Keratinocyte (primary cell): Measurements from ENCODE around the gene CAPRIN2. TPM values are rescaled to one million over a fixed set of nuclear protein-coding genes. Genes with fewer than 3 reads are reported as not detected.

Experiments used
- DNase-seq: peaks from one replicate; pipeline ENCODE4 v3.0.0-alpha.2; 2011; ENCODE audit warnings: low read depth, missing footprints, low spot score
- FAIRE-seq: peaks from 2 replicates; lab custom pipeline; 2011; peaks lifted over from hg19 to GRCh38; lab: Jason Lieb, UNC
- H2AFZ ChIP-seq: 2 replicates; pipeline ENCODE4 v1.6.0; 2012; ENCODE audit warnings: low read length, control low read depth, inconsistent platforms; ENCODE audit not compliant: control insufficient read depth
- H3K27ac ChIP-seq: 2 replicates; pipeline ENCODE4 v1.5.1; 2011; ENCODE audit warnings: low read length; ENCODE audit not compliant: control insufficient read depth, insufficient read depth
- H3K27me3 ChIP-seq: 3 replicates; pipeline ENCODE4 v1.6.0; 2011; ENCODE audit warnings: low read length; ENCODE audit not compliant: control insufficient read depth, insufficient read depth; ENCODE audit errors: extremely low read depth
- H3K36me3 ChIP-seq, 2 experiments: 2 replicates in 1 of 2; 3 replicates in 1 of 2; pipeline ENCODE4 v1.5.1; 2011; ENCODE audit warnings: low read length in 2 of 2, mild to moderate bottlenecking in 1 of 2; ENCODE audit not compliant: control insufficient read depth in 2 of 2, insufficient read depth in 2 of 2; ENCODE audit errors: extremely low read depth in 1 of 2
- H3K4me1 ChIP-seq: 3 replicates; pipeline ENCODE4 v1.5.1; 2011; ENCODE audit warnings: low read length; ENCODE audit not compliant: control insufficient read depth, insufficient read depth; ENCODE audit errors: extremely low read depth
- H3K4me2 ChIP-seq: 3 replicates; pipeline ENCODE4 v1.6.0; 2011; ENCODE audit warnings: low read depth, low read length; ENCODE audit not compliant: control insufficient read depth, insufficient read depth; ENCODE audit errors: extremely low read depth
- H3K4me3 ChIP-seq, 3 experiments: fragments of 200-600 bp in 1 of 3; sonication (generic) in 1 of 3; 2 replicates in 2 of 3; 3 replicates in 1 of 3; pipeline ENCODE4 v1.5.1; 2011 to 2016; ENCODE audit warnings: low read length in 3 of 3, mild to moderate bottlenecking in 3 of 3, control low read depth in 2 of 3, inconsistent platforms in 1 of 3, low read depth in 1 of 3, mixed read lengths in 1 of 3, mixed run types in 1 of 3, moderate library complexity in 1 of 3; ENCODE audit not compliant: control insufficient read depth in 2 of 3, insufficient read depth in 2 of 3; ENCODE audit errors: extremely low read depth in 1 of 3
- H3K79me2 ChIP-seq: 2 replicates; pipeline ENCODE4 v1.6.0; 2012; ENCODE audit warnings: low read length; ENCODE audit not compliant: control insufficient read depth, insufficient read depth
- H3K9ac ChIP-seq: 3 replicates; pipeline ENCODE4 v1.6.0; 2011; ENCODE audit warnings: low read length; ENCODE audit not compliant: control insufficient read depth, insufficient read depth; ENCODE audit errors: extremely low read depth
- H3K9me1 ChIP-seq: 3 replicates; pipeline ENCODE4 v1.6.0; 2011; ENCODE audit warnings: low read length; ENCODE audit not compliant: control insufficient read depth, insufficient read depth; ENCODE audit errors: extremely low read depth
- H3K9me3 ChIP-seq: 2 replicates; pipeline ENCODE4 v1.5.1; 2012; ENCODE audit warnings: low read depth, low read length; ENCODE audit not compliant: control insufficient read depth
- H4K20me1 ChIP-seq: 3 replicates; pipeline ENCODE4 v1.6.0; 2011; ENCODE audit warnings: low read length; ENCODE audit not compliant: control insufficient read depth, insufficient read depth; ENCODE audit errors: extremely low read depth
- CTCF ChIP-seq, 3 experiments: IDR thresholded peaks in 1 of 3; conservative IDR thresholded peaks in 1 of 3; optimal IDR thresholded peaks in 1 of 3; 2 replicates in 2 of 3; 3 replicates in 1 of 3; pipeline versions ENCODE3 to v1.5.1; 2011; ENCODE audit warnings: low read length in 3 of 3, mild to moderate bottlenecking in 3 of 3, moderate library complexity in 2 of 3, control low read depth in 1 of 3, inconsistent platforms in 1 of 3; ENCODE audit not compliant: insufficient read depth in 2 of 3; ENCODE audit errors: extremely low read depth in 1 of 3
- EZH2 ChIP-seq: IDR thresholded peaks from one replicate; pipeline ENCODE4 v1.6.1; 2012; ENCODE audit warnings: inconsistent platforms, mild to moderate bottlenecking, low read length, moderate library complexity
- dilution Hi-C: fragments of 300-500 bp; cut with MboI; formaldehyde crosslinking; loops from one replicate; pipeline ENCODE4 v1.7.0; 2020; ENCODE audit warnings: low sequenced_read_pairs; ENCODE audit not compliant: extremely low pct_ligation_motif_present
- polyA plus RNA-seq, 5 experiments: library from polyadenylated mRNA; depleted of rRNA in 3 of 5; stranded (reverse) in 3 of 5; stranded (forward) in 1 of 5; unstranded in 1 of 5; fragments of >200 nt; gene quantifications; 1 replicate in 1 of 5; 2 replicates in 3 of 5; 3 replicates in 1 of 5; pipeline versions ENCODE4 v1.2.1 to v1.2.3, GENCODE V29; 2011 to 2012; ENCODE audit warnings: missing spikeins in 2 of 5, low read depth in 1 of 5, low replicate concordance in 1 of 5

CAPRIN2 gene
- polyA plus RNA-seq, 1 donor (not counting 4 experiments of a cell fraction or from before 2014, with no cell fraction given), result 32.4 TPM

- dilution Hi-C loops, result no loop called here
- FAIRE-seq (no peak), DNase-seq (no peak)
- H3K27ac ChIP-seq, result no peak overlapping the region
- H3K36me3 ChIP-seq, result no peaks in the 10 kb centered on the region
- no peaks in the 10 kb centered on the region for H4K20me1 ChIP-seq
- no peak overlapping the region for H3K9ac ChIP-seq
- H3K27me3 ChIP-seq, result no peaks in the 10 kb centered on the region
- no peak overlapping the region for H3K4me2 ChIP-seq
- TF ChIP-seq EZH2, result no peak
- no peak for TF ChIP-seq CTCF (optimal IDR thresholded peaks at IDR 0.05 in 1 of 3, IDR thresholded peaks at IDR 0.05 in 1 of 3, conservative IDR thresholded peaks at IDR 0.05 in 1 of 3; ENCODE audit: extremely low read depth in 1 of 3, insufficient read depth in 2 of 3, low read length in 3 of 3)
- H2AFZ ChIP-seq, result no peak overlapping the region
- no peak overlapping the region for H3K4me3 ChIP-seq
- no peaks in the 10 kb centered on the region for H3K9me3 ChIP-seq
- no peaks in the 10 kb centered on the region for H3K79me2 ChIP-seq
- no peaks in the 10 kb centered on the region for H3K4me1 ChIP-seq
- no peaks in the 10 kb centered on the region for H3K9me1 ChIP-seq
Measured at GRCh38 chr12:30774599-30774998, 19.8 kb upstream of the CAPRIN2 start.

GRCh38 chr12:30769802-30770201 lies 15.1 kb upstream of the CAPRIN2 start:
- TF ChIP-seq CTCF (optimal IDR thresholded peaks at IDR 0.05 in 1 of 3, IDR thresholded peaks at IDR 0.05 in 1 of 3, conservative IDR thresholded peaks at IDR 0.05 in 1 of 3; ENCODE audit: extremely low read depth in 1 of 3, insufficient read depth in 2 of 3, low read length in 3 of 3) (no peak), EZH2 (no peak)
- no peaks in the 10 kb centered on the region for H3K36me3 ChIP-seq
- H3K4me2 ChIP-seq, result no peak overlapping the region
- no peaks in the 10 kb centered on the region for H3K4me1 ChIP-seq
- DNase-seq, result no peak
- no peak overlapping the region for H3K4me3 ChIP-seq
- H2AFZ ChIP-seq, result no peak overlapping the region
- no peaks in the 10 kb centered on the region for H4K20me1 ChIP-seq
- no peaks in the 10 kb centered on the region for H3K79me2 ChIP-seq
- no peaks in the 10 kb centered on the region for H3K9me3 ChIP-seq
- H3K9ac ChIP-seq, result no peak overlapping the region
- H3K27ac ChIP-seq, result no peak overlapping the region
- H3K9me1 ChIP-seq, result no peaks in the 10 kb centered on the region
- FAIRE-seq, result no peak
- no peaks in the 10 kb centered on the region for H3K27me3 ChIP-seq
- dilution Hi-C loops, result no loop called here
